ENCODE measurements around the gene HECTD2. TPM values are rescaled to one million over a fixed set of nuclear protein-coding genes. Genes with fewer than 3 reads are reported as not detected.

HECTD2 gene
- total RNA-seq, 4 donors from 2014 or later = 9.6 to 20.5 (median 20.3) TPM

DNA sequence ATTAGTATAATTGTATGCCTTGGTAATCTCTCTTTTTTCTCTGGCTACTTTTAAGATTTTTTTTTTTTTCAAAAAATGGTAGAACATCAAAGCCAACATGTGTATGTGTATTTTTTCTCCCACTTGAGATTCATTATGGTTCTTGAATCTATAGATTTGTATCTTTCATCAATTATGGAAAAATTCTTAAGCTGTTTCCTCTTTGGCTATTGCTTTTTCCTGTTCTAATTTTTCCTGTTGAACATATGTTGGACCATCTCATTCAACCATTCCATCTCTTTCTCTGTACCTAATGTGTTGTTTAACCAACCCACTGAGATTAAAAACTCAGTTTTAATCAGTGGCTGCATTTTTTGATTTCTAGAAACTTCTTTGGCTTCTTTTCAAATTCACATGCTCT lies 107.2 kb downstream of the HECTD2 start:
- TF ChIP-seq, protein P1, sequence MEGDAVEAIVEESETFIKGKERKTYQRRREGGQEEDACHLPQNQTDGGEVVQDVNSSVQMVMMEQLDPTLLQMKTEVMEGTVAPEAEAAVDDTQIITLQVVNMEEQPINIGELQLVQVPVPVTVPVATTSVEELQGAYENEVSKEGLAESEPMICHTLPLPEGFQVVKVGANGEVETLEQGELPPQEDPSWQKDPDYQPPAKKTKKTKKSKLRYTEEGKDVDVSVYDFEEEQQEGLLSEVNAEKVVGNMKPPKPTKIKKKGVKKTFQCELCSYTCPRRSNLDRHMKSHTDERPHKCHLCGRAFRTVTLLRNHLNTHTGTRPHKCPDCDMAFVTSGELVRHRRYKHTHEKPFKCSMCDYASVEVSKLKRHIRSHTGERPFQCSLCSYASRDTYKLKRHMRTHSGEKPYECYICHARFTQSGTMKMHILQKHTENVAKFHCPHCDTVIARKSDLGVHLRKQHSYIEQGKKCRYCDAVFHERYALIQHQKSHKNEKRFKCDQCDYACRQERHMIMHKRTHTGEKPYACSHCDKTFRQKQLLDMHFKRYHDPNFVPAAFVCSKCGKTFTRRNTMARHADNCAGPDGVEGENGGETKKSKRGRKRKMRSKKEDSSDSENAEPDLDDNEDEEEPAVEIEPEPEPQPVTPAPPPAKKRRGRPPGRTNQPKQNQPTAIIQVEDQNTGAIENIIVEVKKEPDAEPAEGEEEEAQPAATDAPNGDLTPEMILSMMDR (IDR thresholded peaks at IDR 0.05; ENCODE audit: low read depth) = no peak

DNA sequence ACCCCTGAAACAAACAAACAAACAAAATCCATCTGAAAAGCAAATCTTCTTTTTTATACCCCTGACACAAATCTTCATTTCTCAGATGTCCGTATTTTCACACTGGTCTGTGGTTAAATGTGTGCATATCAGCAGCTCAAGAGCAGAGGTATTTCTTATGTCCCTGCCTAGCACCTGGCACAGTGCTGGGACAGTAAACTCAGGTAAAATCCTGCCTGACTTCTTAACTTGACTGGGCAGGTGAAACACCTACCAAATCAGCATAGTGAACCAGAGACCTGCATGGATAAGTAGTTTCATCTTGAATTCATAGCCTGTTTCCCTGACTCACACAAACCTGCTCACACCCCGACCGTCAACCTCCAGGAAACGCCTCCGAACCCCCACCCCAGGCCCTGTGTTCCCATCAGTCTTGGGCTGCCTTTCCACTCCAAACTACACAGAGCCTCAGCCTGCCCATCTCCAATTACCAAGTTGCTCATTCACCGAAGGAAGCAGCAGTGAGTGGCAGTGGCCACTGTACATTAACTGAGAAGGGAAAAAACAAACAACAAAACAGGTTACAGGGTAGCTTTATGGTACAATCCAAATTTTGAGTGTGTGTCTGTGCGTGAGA lies 109.9 kb downstream of the HECTD2 start:
- TF ChIP-seq, protein P1 (IDR thresholded peaks at IDR 0.05; ENCODE audit: low read depth) = no peak

DNA sequence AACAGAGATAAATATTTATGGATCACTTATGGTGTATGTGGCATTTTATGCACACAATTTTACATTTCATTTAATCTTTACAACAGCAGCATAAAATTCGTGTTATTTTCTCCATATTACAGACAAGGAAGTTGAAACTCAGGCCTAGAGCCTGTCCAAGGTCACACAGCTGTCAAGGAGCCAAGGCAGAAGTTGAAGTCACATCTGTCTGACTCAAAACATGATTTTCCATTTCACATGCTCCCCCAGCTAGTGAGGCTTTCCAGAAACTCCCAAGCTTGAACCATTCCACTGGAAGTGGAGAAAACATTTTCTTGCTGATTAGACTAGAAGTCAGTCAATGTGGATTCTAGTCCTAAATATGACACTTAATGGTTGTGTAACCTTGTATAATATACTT lies 110.5 kb downstream of the HECTD2 start:
- TF ChIP-seq, protein P1 (IDR thresholded peaks at IDR 0.05; ENCODE audit: low read depth) = no peak

DNA sequence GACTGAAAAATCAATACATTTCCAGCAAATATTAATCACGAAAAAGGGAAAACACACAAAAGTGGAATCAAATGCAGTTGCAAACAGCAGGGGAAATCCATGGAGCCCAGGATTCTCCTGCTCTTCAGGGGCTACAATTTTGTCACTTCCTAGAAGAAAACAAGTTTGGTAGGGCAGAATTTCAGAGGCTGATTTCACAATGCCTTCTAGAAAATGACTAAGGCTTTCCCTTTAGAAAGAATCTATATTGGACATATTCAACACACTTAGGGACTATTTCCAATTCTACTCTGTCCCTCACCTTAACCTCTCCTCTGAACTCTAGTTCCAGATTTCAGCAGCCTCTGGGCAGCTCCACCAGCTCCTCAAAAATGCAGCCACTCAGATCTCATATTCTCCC lies 111.3 kb downstream of the HECTD2 start:
- TF ChIP-seq, protein P1 (IDR thresholded peaks at IDR 0.05; ENCODE audit: low read depth) = no peak

DNA sequence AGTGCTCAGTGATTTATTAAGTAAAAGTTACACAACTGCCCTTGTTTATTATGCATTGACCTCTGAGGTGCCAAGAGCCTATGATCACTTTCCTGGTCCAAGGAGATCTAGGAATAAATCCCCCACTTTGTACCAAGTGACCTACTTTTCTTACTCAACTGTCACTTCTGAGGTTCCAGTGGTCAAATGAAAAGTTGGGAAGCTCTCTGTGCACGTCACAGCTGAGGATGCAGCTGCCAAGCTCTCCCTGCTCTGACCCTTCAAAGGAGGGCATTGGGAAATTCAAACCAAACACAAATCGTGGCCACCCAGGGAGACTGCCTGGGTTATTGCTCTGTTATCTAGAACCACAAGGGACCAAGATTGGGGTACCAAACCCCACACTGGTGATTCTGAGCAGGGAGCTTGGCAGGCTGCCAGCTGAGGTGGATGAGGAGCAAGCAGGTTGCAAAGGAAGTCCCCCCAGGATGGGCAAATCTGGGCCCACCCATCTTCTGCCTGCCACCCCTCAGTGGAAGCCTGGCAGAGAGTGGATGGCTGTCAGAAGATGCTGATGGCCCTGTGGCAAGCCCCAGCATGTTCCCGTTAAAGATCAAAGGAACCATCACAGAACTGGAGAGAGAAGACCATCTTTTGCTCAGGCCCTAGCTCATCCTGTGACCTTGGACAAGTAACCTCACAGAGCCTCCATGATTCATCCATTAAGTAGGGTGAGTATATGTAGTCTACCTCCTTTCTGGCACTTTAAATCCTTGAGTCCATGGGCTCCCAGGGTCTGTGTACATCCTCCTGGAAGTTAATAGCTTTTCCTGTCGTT lies 116.0 kb downstream of the HECTD2 start:
- TF ChIP-seq, protein P1 (IDR thresholded peaks at IDR 0.05; ENCODE audit: low read depth) = no peak

DNA sequence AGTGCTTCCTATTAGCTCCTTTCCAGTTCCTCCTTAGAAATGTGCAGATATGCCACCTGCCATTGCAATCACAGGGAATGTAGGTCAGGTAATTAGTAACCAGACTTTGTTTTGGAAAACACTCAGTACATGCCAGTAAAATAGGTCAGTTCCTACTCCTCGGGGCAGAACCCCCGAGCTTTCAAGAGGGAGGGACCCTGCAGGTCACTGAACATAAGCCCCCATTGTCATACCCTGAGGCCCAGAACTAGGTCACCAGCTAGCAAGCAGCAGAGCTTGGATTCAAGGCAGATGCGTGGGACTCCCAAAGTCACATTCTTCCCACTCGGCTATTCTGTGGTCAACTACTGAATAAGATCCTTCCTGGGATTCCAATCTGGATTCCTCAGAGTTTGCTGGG lies 117.9 kb downstream of the HECTD2 start:
- TF ChIP-seq, protein P1 (IDR thresholded peaks at IDR 0.05; ENCODE audit: low read depth) = no peak

DNA sequence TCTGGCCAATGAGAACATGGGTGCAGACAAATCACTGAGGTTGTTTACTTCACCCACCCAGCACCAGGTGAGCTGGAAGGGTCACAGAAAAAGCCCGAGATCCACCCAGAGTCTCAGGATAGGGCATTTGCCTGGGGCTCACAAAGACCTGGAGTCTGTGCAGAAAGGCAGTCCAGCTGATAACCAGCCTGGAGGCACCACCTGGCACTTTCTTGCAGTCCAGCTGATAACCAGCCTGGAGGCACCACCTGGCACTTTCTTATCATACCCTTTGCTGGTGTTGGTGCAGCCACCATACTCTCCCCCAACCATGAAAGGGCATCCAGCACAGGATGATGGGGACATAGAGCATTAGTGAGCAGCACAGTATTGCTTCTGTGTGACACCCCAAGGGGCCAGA lies 118.6 kb downstream of the HECTD2 start:
- TF ChIP-seq, protein P1 (IDR thresholded peaks at IDR 0.05; ENCODE audit: low read depth) = no peak
